Kidney (tissue), 22 donors: Measurements from ENCODE around the gene VPS72. TPM values are rescaled to one million over a fixed set of nuclear protein-coding genes. Genes with fewer than 3 reads are reported as not detected.

ENCODE experiments used
- DNase-seq, 5 donors: peaks; one replicate each; pipeline ENCODE4 v3.0.0-alpha.2; 2013 to 2020
- FAIRE-seq: peaks from 2 replicates; lab custom pipeline; 2012; peaks lifted over from hg19 to GRCh38; lab: Jason Lieb, UNC
- H3K27ac ChIP-seq, 2 donors: one replicate each; pipeline ENCODE4 v1.7.0; 2013; ENCODE audit warnings: low read depth in 2 of 2, low read length in 2 of 2, inconsistent platforms in 1 of 2
- H3K27me3 ChIP-seq: one replicate; pipeline ENCODE4 v1.7.1; 2013; ENCODE audit warnings: low read length, inconsistent platforms; ENCODE audit not compliant: control insufficient read depth, insufficient read depth
- H3K36me3 ChIP-seq, 3 donors: one replicate each; pipeline versions ENCODE4 v1.7.0 to v1.7.1; 2013; ENCODE audit warnings: low read length in 3 of 3, control low read depth in 1 of 3, inconsistent platforms in 1 of 3; ENCODE audit not compliant: insufficient read depth in 3 of 3, control insufficient read depth in 2 of 3
- H3K4me1 ChIP-seq, 3 donors: one replicate each; pipeline versions ENCODE4 v1.7.0 to v1.7.1; 2013; ENCODE audit warnings: low read length in 3 of 3, inconsistent platforms in 1 of 3, low read depth in 1 of 3; ENCODE audit not compliant: control insufficient read depth in 2 of 3, insufficient read depth in 2 of 3
- H3K4me3 ChIP-seq, 3 donors: one replicate each; pipeline versions ENCODE4 v1.7.0 to v1.8.1; 2013; ENCODE audit warnings: low read length in 3 of 3, control low read depth in 1 of 3, inconsistent platforms in 1 of 3
- H3K9ac ChIP-seq, 3 donors: one replicate each; pipeline versions ENCODE4 v1.7.0 to v1.7.1; 2013; ENCODE audit warnings: low read length in 3 of 3, control low read depth in 1 of 3, inconsistent platforms in 1 of 3
- H3K9me3 ChIP-seq, 3 donors: one replicate each; pipeline versions ENCODE4 v1.7.0 to v1.7.1; 2013; ENCODE audit warnings: low read length in 3 of 3, control low read depth in 1 of 3, inconsistent platforms in 1 of 3; ENCODE audit not compliant: control insufficient read depth in 2 of 3, insufficient read depth in 1 of 3
- CTCF ChIP-seq: IDR thresholded peaks from 3 replicates; pipeline ENCODE4 v1.5.1; 2012; ENCODE audit warnings: mild to moderate bottlenecking, moderate library complexity, borderline replicate concordance; ENCODE audit not compliant: insufficient read depth; ENCODE audit errors: extremely low read depth
- intact Hi-C: fragments of 100-400 bp; cut with DNase I; formaldehyde crosslinking; loops from one replicate; pipeline ENCODE4 v1.11.1; 2022
- long read RNA-seq, 10 donors: library from polyadenylated mRNA in 1 of 10; unstranded in 1 of 10; transcript quantifications; one replicate each; pipeline ENCODE4 v2.0.0 and lab custom pipeline, GENCODE V29; 2021 to 2026
- polyA plus RNA-seq: library from polyadenylated mRNA; stranded (reverse); fragments of 350-450 nt; fragmentation: Illumina TruSeq; extraction: RNeasy Lipid Tissue Mini Kit (QIAGEN cat#74804); gene quantifications from one replicate; pipeline ENCODE4 v1.2.3, GENCODE V29; 2014; ENCODE audit warnings: low read depth, low replicate concordance; ENCODE audit not compliant: insufficient read depth
- total RNA-seq: library from RNA; stranded (reverse); fragmentation: NEBNext Ultra II Directional; extraction: Animal tissue kit (Norgen Biotek cat#: 25700); gene quantifications from one replicate; pipeline ENCODE4 v1.2.1, GENCODE V29; 2021
- donor health status: control.
- donor health status: control.
- donor health status: control.
- donor health status: control.
- donor health status: control.
- donor health status: DM: yes; HTN: yes; CAD: no.
- donor health status: Normal renal cell carcinoma (clear cell type).

VPS72 gene
- total RNA-seq: 52.6 TPM
- polyA plus RNA-seq: 38.2 TPM
- long read RNA-seq, donor 1, transcript VPS72-202 (6 exons, 1,527 nt): major isoform, 18 of 20 reads
- long read RNA-seq, donor 1, partial matches to known transcripts: 0 of 20 reads
- long read RNA-seq, donor 1, other reads (novel, unspliced or antisense): 0 of 20 reads
- long read RNA-seq, donor 2, transcript VPS72-202 (6 exons, 1,527 nt): major isoform, 12 of 21 reads
- long read RNA-seq, donor 2, partial matches to known transcripts: 9 of 21 reads
- long read RNA-seq, donor 2, other reads (novel, unspliced or antisense): 0 of 21 reads
- long read RNA-seq, donor 3, transcript VPS72-202 (6 exons, 1,527 nt): major isoform, 27 of 31 reads
- long read RNA-seq, donor 3, partial matches to known transcripts: 0 of 31 reads
- long read RNA-seq, donor 3, other reads (novel, unspliced or antisense): 0 of 31 reads
- long read RNA-seq, donor 4, transcript VPS72-202 (6 exons, 1,527 nt): major isoform, 24 of 40 reads
- long read RNA-seq, donor 4, partial matches to known transcripts: 15 of 40 reads
- long read RNA-seq, donor 4, other reads (novel, unspliced or antisense): 0 of 40 reads
- long read RNA-seq, donor 5: 0 reads
- long read RNA-seq, donor 6, transcript VPS72-202 (6 exons, 1,527 nt): major isoform, 19 of 25 reads
- long read RNA-seq, donor 6, partial matches to known transcripts: 5 of 25 reads
- long read RNA-seq, donor 6, other reads (novel, unspliced or antisense): 0 of 25 reads
- long read RNA-seq, donor 7, transcript VPS72-202 (6 exons, 1,527 nt): major isoform, 16 of 20 reads
- long read RNA-seq, donor 7, partial matches to known transcripts: 1 of 20 reads
- long read RNA-seq, donor 7, other reads (novel, unspliced or antisense): 3 of 20 reads
- long read RNA-seq, donor 8, transcript VPS72-202 (6 exons, 1,527 nt): major isoform, 15 of 33 reads
- long read RNA-seq, donor 8, partial matches to known transcripts: 17 of 33 reads
- long read RNA-seq, donor 8, other reads (novel, unspliced or antisense): 0 of 33 reads
- long read RNA-seq, donor 9, transcript VPS72-202 (6 exons, 1,527 nt): major isoform, 10 of 18 reads
- long read RNA-seq, donor 9, partial matches to known transcripts: 8 of 18 reads
- long read RNA-seq, donor 9, other reads (novel, unspliced or antisense): 0 of 18 reads
- long read RNA-seq, donor 10, transcript VPS72-202 (6 exons, 1,527 nt): major isoform, 17 of 281 reads
- long read RNA-seq, donor 10, partial matches to known transcripts: 203 of 281 reads
- long read RNA-seq, donor 10, other reads (novel, unspliced or antisense): 60 of 281 reads

- peak within 1 kb of the TSS; percentile 92 to 99 (median 92) for H3K4me3 ChIP-seq
- intact Hi-C loops: no loop called here
- peak; percentile 91 to 97 (median 93) for DNase-seq
- peaks cover 5 to 11% (median 6%) of the 10 kb centered on the region in 3 donors for H3K4me1 ChIP-seq
- peaks cover 0 to 7% (median 4%) of the 10 kb centered on the region in 3 donors for H3K36me3 ChIP-seq
- H3K9ac ChIP-seq: peak within 1 kb of the TSS; percentile 83 to 91 (median 90)
- H3K9me3 ChIP-seq: no peaks in the 10 kb centered on the region
- H3K27ac ChIP-seq: peak within 1 kb of the TSS; percentile 67 to 69
- H3K27me3 ChIP-seq: no peaks in the 10 kb centered on the region
- peak; percentile 24 for TF ChIP-seq CTCF
- FAIRE-seq: no peak
Measured at GRCh38 chr1:151189637-151190445, at the start of gene VPS72. TSS of gene VPS72 (minus strand) at chr1:151190197. CDS start at chr1:151190121, 76 bp downstream.

GRCh38 chr1:151238467-151238739 lies 48.4 kb upstream of the VPS72 start:
- TF ChIP-seq CTCF: no peak
- Histone ChIP-seq H3K27ac (no peak overlapping the region), H3K4me3 (no peak overlapping the region), H3K9me3 (no peaks in the 10 kb centered on the region), H3K36me3 (peaks cover 29 to 75% (median 45%) of the 10 kb centered on the region in 3 donors), H3K27me3 (no peaks in the 10 kb centered on the region), H3K9ac (no peak overlapping the region), H3K4me1 (no peaks in the 10 kb centered on the region)
- intact Hi-C loops: no loop called here
- DNase-seq: no peak
- FAIRE-seq: no peak
